ENCODE measurements around the gene COL1A1. TPM values are rescaled to one million over a fixed set of nuclear protein-coding genes. Genes with fewer than 3 reads are reported as not detected.

The COL1A1 gene
- polyA plus RNA-seq, 1 of the 3 experiments (the other 2 are of a cell fraction), result 1,461 TPM

- TF ChIP-seq USF1 (IDR thresholded peaks at IDR 0.05; ENCODE audit: borderline replicate concordance, low read depth) (no peak), PBX3 (IDR thresholded peaks at IDR 0.05) (no peak), CTCF (IDR thresholded peaks at IDR 0.05) (peak; percentile 96), MAX (IDR thresholded peaks at IDR 0.05; ENCODE audit: low read depth) (no peak), USF2 (IDR thresholded peaks at IDR 0.05; ENCODE audit: borderline replicate concordance, low read depth, low read length) (no peak), FOSL2 (IDR thresholded peaks at IDR 0.05; ENCODE audit: borderline replicate concordance, low read depth) (no peak)
These were observed 61.2 kb downstream of the COL1A1 start (continued) for GRCh38 chr17:50139950-50140885.

- Histone ChIP-seq H3K4me3 (ENCODE audit: low read depth in 2 of 2, low read length in 1 of 2) (no peak overlapping the region), H3K36me3 (replicated peaks in 1 of 2; ENCODE audit: control insufficient read depth in 1 of 2, insufficient read depth in 2 of 2, low read length in 1 of 2) (peaks cover 47 to 88% of the 10 kb centered on the region in 2 experiments), H3K9me2 (no peaks in the 10 kb centered on the region), H3K79me2 (ENCODE audit: insufficient read depth) (peaks cover 23% of the 10 kb centered on the region; the same call in 1 of the 2 replicates), H4K20me1 (ENCODE audit: insufficient read depth) (peaks cover 35% of the 10 kb centered on the region), H3K4me2 (no peak overlapping the region), H3K27me3 (ENCODE audit: insufficient read depth) (no peaks in the 10 kb centered on the region), H3K9ac (no peak overlapping the region), H3K9me3 (no peaks in the 10 kb centered on the region), H3K27ac (ENCODE audit: low read depth in 2 of 2, low read length in 1 of 2) (no peak overlapping the region; a peak in 1 of 4 replicates), H3K4me1 (ENCODE audit: control insufficient read depth in 1 of 2, insufficient read depth in 2 of 2, low read depth in 1 of 2, low read length in 1 of 2) (peaks cover 4 to 7% of the 10 kb centered on the region in 2 experiments; a peak in 2 of 4 replicates), H3F3A (replicated peaks; ENCODE audit: insufficient read depth) (peaks cover 22% of the 10 kb centered on the region), H2AFZ (ENCODE audit: low read depth) (no peak overlapping the region)
- WGBS (ENCODE audit: low lambda C conversion rate), result 87% methylated on average over 15 of the region's 15 CpGs
- no peak for DNase-seq
- TF ChIP-seq TCF12 (IDR thresholded peaks at IDR 0.05) (no peak), MEF2A (IDR thresholded peaks at IDR 0.05; ENCODE audit: borderline replicate concordance, low read depth) (no peak), TAF1 (IDR thresholded peaks at IDR 0.05; ENCODE audit: borderline replicate concordance, low read depth, low read length) (no peak), TEAD4 (IDR thresholded peaks at IDR 0.05; ENCODE audit: borderline replicate concordance, insufficient read depth) (no peak), FOSL2 (IDR thresholded peaks at IDR 0.05; ENCODE audit: borderline replicate concordance, low read depth) (no peak), POLR2AphosphoS5 (IDR thresholded peaks at IDR 0.05; ENCODE audit: low read depth, low read length) (no peak), SMC3 (IDR thresholded peaks at IDR 0.05; ENCODE audit: low read depth, low read length) (no peak), GATA2 (CRISPR knock-in tag; IDR thresholded peaks at IDR 0.05) (no peak), EZH2phosphoT487 (IDR thresholded peaks at IDR 0.05; ENCODE audit: borderline replicate concordance, low read depth) (no peak), PBX3 (IDR thresholded peaks at IDR 0.05) (no peak), REST (IDR thresholded peaks at IDR 0.05; ENCODE audit: low read depth, low read length) (no peak), FOXJ3 (CRISPR knock-in tag; IDR thresholded peaks at IDR 0.05) (no peak)
- ChIA-PET POLR2A (interaction anchor here (1.0 to 1.9 kb wide), 3 partner anchors 9 to 23 kb away, joined by 3 to 6 read pairs (median 5); partner anchors contain the start of gene SAMD14), CTCF (interaction anchor here (0.6 to 9.3 kb wide), 33 partner anchors 8 to 258 kb away, joined by 3 to 169 read pairs (median 5); partner anchors contain the start of genes COL1A1, LRRC59, PPP1R9B and SAMD14)
These were observed 62.1 kb downstream of the COL1A1 start for GRCh38 chr17:50139185-50139783.
